Endothelial cell of umbilical vein (primary cell): ENCODE data around the gene SPACA6. TPM values are rescaled to one million over a fixed set of nuclear protein-coding genes. Genes with fewer than 3 reads are reported as not detected.

ENCODE experiments used
- BruUV-seq: library from RNA; stranded (reverse); fragments of 400-500 nt; replicated peaks from 2 replicates; lab custom pipeline; 2021; lab: Mats Ljungman, UMichigan
- CTCF ChIA-PET: fragments of 300-600, 350-600 bp; sonication (Branson Sonifier 250); formaldehyde crosslinking; loops from one replicate; lab custom pipeline; 2021; ENCODE audit warnings: antibody characterized with exemption, inconsistent platforms; lab: Charles Lee
- POLR2A ChIA-PET: fragments of 300-600, 350-600 bp; sonication (Branson Sonifier 250); formaldehyde crosslinking; loops from one replicate; lab custom pipeline; 2021; ENCODE audit warnings: antibody characterized with exemption, inconsistent platforms; lab: Charles Lee
- DNase-seq: peaks from one replicate; pipeline ENCODE4 v3.0.0-alpha.2; 2011; ENCODE audit warnings: low read depth, low spot score
- FAIRE-seq: peaks from 2 replicates; lab custom pipeline; 2011; peaks lifted over from hg19 to GRCh38; lab: Jason Lieb, UNC
- H2AFZ ChIP-seq: 2 replicates; pipeline ENCODE4 v1.6.0; 2012; ENCODE audit warnings: low read depth, low read length, control low read depth, inconsistent platforms
- H3K27ac ChIP-seq: 2 replicates; pipeline ENCODE4 v1.5.1; 2011; ENCODE audit warnings: low read depth, mild to moderate bottlenecking, control low read depth, low read length, moderate library complexity; ENCODE audit not compliant: insufficient read depth
- H3K27me3 ChIP-seq, 2 experiments: 2 replicates each; pipeline versions ENCODE4 v1.6.0 to v1.6.1; 2011; ENCODE audit warnings: low read length in 2 of 2, mixed read lengths in 1 of 2; ENCODE audit not compliant: control insufficient read depth in 2 of 2, insufficient read depth in 2 of 2
- H3K36me3 ChIP-seq, 2 experiments: 2 replicates in 1 of 2; 3 replicates in 1 of 2; pipeline ENCODE4 v1.5.1; 2011; ENCODE audit warnings: low read length in 2 of 2, mild to moderate bottlenecking in 1 of 2, moderate library complexity in 1 of 2; ENCODE audit not compliant: control insufficient read depth in 2 of 2, insufficient read depth in 2 of 2; ENCODE audit errors: extremely low read depth in 1 of 2
- H3K4me1 ChIP-seq: 3 replicates; pipeline ENCODE4 v1.5.1; 2011; ENCODE audit warnings: mild to moderate bottlenecking, low read length; ENCODE audit not compliant: control insufficient read depth, insufficient read depth; ENCODE audit errors: extremely low read depth
- H3K4me2 ChIP-seq: 2 replicates; pipeline ENCODE4 v1.6.1; 2011; ENCODE audit warnings: low read length, control low read depth, mixed read lengths; ENCODE audit not compliant: insufficient read depth
- H3K4me3 ChIP-seq, 3 experiments: fragments of 200-600 bp in 1 of 3; sonication (generic), shearing (Covaris generic) in 1 of 3; replicated peaks in 1 of 3; 2 replicates each; pipeline ENCODE4 v1.5.1; 2011 to 2016; ENCODE audit warnings: control low read depth in 3 of 3, low read length in 3 of 3, mild to moderate bottlenecking in 2 of 3, inconsistent platforms in 1 of 3, low read depth in 1 of 3, moderate library complexity in 1 of 3; ENCODE audit not compliant: insufficient read depth in 1 of 3
- H3K79me2 ChIP-seq: 2 replicates; pipeline ENCODE4 v1.6.0; 2012; ENCODE audit warnings: low read length, inconsistent platforms; ENCODE audit not compliant: control insufficient read depth, insufficient read depth
- H3K9ac ChIP-seq: replicated peaks from 2 replicates; pipeline ENCODE3; 2011; ENCODE audit warnings: low read length, control low read depth; ENCODE audit not compliant: insufficient read depth; ENCODE audit errors: extremely low read depth
- H3K9me1 ChIP-seq: replicated peaks from 3 replicates; pipeline ENCODE4 v1.6.0; 2011; ENCODE audit warnings: mild to moderate bottlenecking, low read length; ENCODE audit not compliant: control insufficient read depth, insufficient read depth; ENCODE audit errors: extremely low read depth
- H3K9me3 ChIP-seq: replicated peaks from 2 replicates; pipeline ENCODE4 v1.5.1; 2012; ENCODE audit warnings: low read length, inconsistent platforms; ENCODE audit not compliant: control insufficient read depth, insufficient read depth
- H4K20me1 ChIP-seq: replicated peaks from 2 replicates; pipeline ENCODE3; 2011; ENCODE audit warnings: mild to moderate bottlenecking, low read length; ENCODE audit not compliant: control insufficient read depth, insufficient read depth; ENCODE audit errors: extremely low read depth
- CTCF ChIP-seq, 2 donors: IDR thresholded peaks; 1 replicate in 1 of 2; 2 replicates in 1 of 2; pipeline ENCODE4 v1.5.1; 2011; ENCODE audit warnings: low read length in 2 of 2, mild to moderate bottlenecking in 2 of 2, moderate library complexity in 2 of 2, control low read depth in 1 of 2, inconsistent platforms in 1 of 2, low read depth in 1 of 2; ENCODE audit not compliant: insufficient read depth in 1 of 2; ENCODE audit errors: extremely low read depth in 1 of 2
- EZH2 ChIP-seq: IDR thresholded peaks from 2 replicates; pipeline ENCODE4 v1.6.1; 2012; ENCODE audit warnings: borderline replicate concordance, low read depth, mild to moderate bottlenecking, moderate library complexity, low read length, inconsistent platforms; ENCODE audit not compliant: severe bottlenecking
- FOS ChIP-seq: IDR thresholded peaks from 2 replicates; pipeline ENCODE4 v1.6.1; 2011; ENCODE audit warnings: mild to moderate bottlenecking, low read length, moderate library complexity, borderline replicate concordance; ENCODE audit not compliant: insufficient read depth
- GATA2 ChIP-seq: IDR thresholded peaks from 2 replicates; pipeline ENCODE4 v1.7.0; 2011; ENCODE audit warnings: low read depth, mild to moderate bottlenecking, moderate library complexity, mixed read lengths, low read length; ENCODE audit not compliant: insufficient read length, insufficient read depth
- JUN ChIP-seq: IDR thresholded peaks from 2 replicates; pipeline ENCODE4 v1.6.1; 2011; ENCODE audit warnings: borderline replicate concordance, low read depth; ENCODE audit not compliant: insufficient read length, insufficient read depth
- MAX ChIP-seq: IDR thresholded peaks from 2 replicates; pipeline ENCODE4 v1.6.1; 2011; ENCODE audit not compliant: insufficient read depth, insufficient read length
- MYC ChIP-seq: IDR thresholded peaks from one replicate; pipeline ENCODE4 v1.6.1; 2011; ENCODE audit warnings: mild to moderate bottlenecking, low read depth, low read length
- POLR2A ChIP-seq: IDR thresholded peaks from 2 replicates; pipeline ENCODE4 v1.6.1; 2012; ENCODE audit warnings: low read depth, mild to moderate bottlenecking, control low read depth, low read length
- POLR2AphosphoS5 ChIP-seq: IDR thresholded peaks from 2 replicates; pipeline ENCODE4 v1.6.1; 2012; ENCODE audit warnings: low read depth, mild to moderate bottlenecking, control low read depth, low read length, moderate library complexity; ENCODE audit not compliant: insufficient read depth
- dilution Hi-C: fragments of 300-500 bp; cut with MboI; formaldehyde crosslinking; loops from one replicate; pipeline ENCODE4 v1.15.0; 2019; ENCODE audit warnings: low sequenced_read_pairs; ENCODE audit not compliant: extremely low pct_ligation_motif_present
- intact Hi-C: fragments of 100-400 bp; cut with micrococcal nuclease; formaldehyde crosslinking; loops from one replicate; pipeline ENCODE4 v1.10.0; 2022
- polyA plus RNA-seq, 4 experiments: library from polyadenylated mRNA; depleted of rRNA in 3 of 4; stranded (reverse) in 3 of 4; unstranded in 1 of 4; fragments of >200 nt; gene quantifications; 2 replicates each; pipeline versions ENCODE4 v1.2.1 to v1.2.3, GENCODE V29; 2011 to 2012; ENCODE audit warnings: missing spikeins in 1 of 4
- total RNA-seq: library from RNA; stranded (reverse); gene quantifications from 2 replicates; pipeline ENCODE4 v1.2.3, GENCODE V29; 2021

SPACA6 gene
- total and polyA plus RNA-seq, 2 donors (not counting 3 experiments of a cell fraction or from before 2014, with no cell fraction given): 11.9 to 41.1 TPM

GRCh38 chr19:51663650-51664049 is 29.5 kb upstream of the SPACA6 start:
- no peak for FAIRE-seq
- no peak overlapping the region for H3K4me2 ChIP-seq
- no peaks in the 10 kb centered on the region for H3K4me1 ChIP-seq
- H3K9me1 ChIP-seq: no peaks in the 10 kb centered on the region
- no peaks in the 10 kb centered on the region for H3K9me3 ChIP-seq
- no peak overlapping the region for H3K4me3 ChIP-seq
- dilution Hi-C loops (no loop called here), intact Hi-C loops (no loop called here)
- POLR2A ChIA-PET: no interaction called here
- TF ChIP-seq CTCF (IDR thresholded peaks at IDR 0.05; ENCODE audit: extremely low read depth in 1 of 2, insufficient read depth in 1 of 2, low read depth in 1 of 2, low read length in 2 of 2): no peak
- TF ChIP-seq MYC: no peak
- BruUV-seq: no TSS peak
- peaks cover 0 to 6% of the 10 kb centered on the region in 2 experiments for H3K27me3 ChIP-seq
- H3K27ac ChIP-seq: no peak overlapping the region
- H3K36me3 ChIP-seq: no peaks in the 10 kb centered on the region
- no peak for DNase-seq
- H2AFZ ChIP-seq: no peak overlapping the region
- CTCF ChIA-PET: interaction anchor here (1.0 kb wide), 1 partner anchor 9 kb away, joined by 3 read pairs; no protein-coding TSS in a partner anchor
- H4K20me1 ChIP-seq: no peaks in the 10 kb centered on the region
- H3K9ac ChIP-seq: no peak overlapping the region
- no peaks in the 10 kb centered on the region for H3K79me2 ChIP-seq

DNA sequence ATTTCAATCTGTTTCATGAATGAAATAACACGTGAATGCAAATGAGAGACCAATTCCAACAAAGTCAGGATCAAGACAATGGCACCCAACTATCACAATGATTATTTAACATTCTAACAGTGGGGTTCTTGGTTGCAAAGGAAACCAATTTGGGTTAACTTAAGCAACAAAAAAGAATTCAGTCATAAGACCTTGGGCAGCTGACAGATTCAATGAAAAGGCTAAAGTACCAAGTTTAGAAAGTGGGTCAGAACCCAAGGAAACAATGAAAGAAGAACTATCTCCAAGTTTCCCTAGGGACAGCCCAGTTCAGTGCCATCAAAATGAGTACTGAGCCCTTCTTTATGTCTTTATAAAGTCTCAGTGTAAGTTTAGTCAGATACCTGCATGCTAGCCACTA is 29.0 kb upstream of the SPACA6 start:
- TF ChIP-seq GATA2: no peak
- TF ChIP-seq MAX: no peak
- no peak for TF ChIP-seq POLR2AphosphoS5
- no peak for TF ChIP-seq CTCF (IDR thresholded peaks at IDR 0.05; ENCODE audit: extremely low read depth in 1 of 2, insufficient read depth in 1 of 2, low read depth in 1 of 2, low read length in 2 of 2)
- no peak for TF ChIP-seq EZH2
- TF ChIP-seq MYC: no peak
- no peak for TF ChIP-seq JUN
- no peak for TF ChIP-seq FOS
- no peak for TF ChIP-seq POLR2A
- FAIRE-seq (no peak), DNase-seq (no peak)
- no peaks in the 10 kb centered on the region for H3K36me3 ChIP-seq
- H3K4me1 ChIP-seq: no peaks in the 10 kb centered on the region
- H3K27ac ChIP-seq: no peak overlapping the region
- no peak overlapping the region for H2AFZ ChIP-seq
- dilution Hi-C loops (no loop called here), intact Hi-C loops (no loop called here)
- H3K4me2 ChIP-seq: no peak overlapping the region
- no peak overlapping the region for H3K4me3 ChIP-seq
- H3K79me2 ChIP-seq: no peaks in the 10 kb centered on the region
- no peaks in the 10 kb centered on the region for H4K20me1 ChIP-seq
- no peaks in the 10 kb centered on the region for H3K9me3 ChIP-seq
- POLR2A ChIA-PET: no interaction called here
- no peak overlapping the region for H3K9ac ChIP-seq
- peaks cover 0 to 6% of the 10 kb centered on the region in 2 experiments for H3K27me3 ChIP-seq
- H3K9me1 ChIP-seq: no peaks in the 10 kb centered on the region
- CTCF ChIA-PET: interaction anchor here (1.0 kb wide), 1 partner anchor 10 kb away, joined by 3 read pairs; no protein-coding TSS in a partner anchor
- no TSS peak for BruUV-seq
